ENCODE data around the gene CORO2A.
A peak's percentile ranks its signal among the peaks of the same experiment; 100 is the strongest.
"Not testable (repeated sequence)": the region's sequence is repeated elsewhere in the genome, so short reads cannot be mapped to it uniquely, and the experiment has no call there.

The CORO2A gene

GRCh38 chr9:98135558-98135934 is 56.9 kb downstream of the CORO2A start:
- no peak for DNase-seq

GRCh38 chr9:98134702-98135557 is 57.5 kb downstream of the CORO2A start:
- no peak for DNase-seq

- no peak for DNase-seq
Measured at GRCh38 chr9:98132806-98133631, 59.4 kb downstream of the CORO2A start.

- no peak for DNase-seq
Measured at GRCh38 chr9:98132158-98132557, 60.3 kb downstream of the CORO2A start.

- no peak for DNase-seq
Measured at GRCh38 chr9:98130576-98131228, 61.7 kb downstream of the CORO2A start.

GRCh38 chr9:98130060-98130459 is 62.4 kb downstream of the CORO2A start:
- DNase-seq, result not testable (repeated sequence)

GRCh38 chr9:98129451-98129881 is 63.0 kb downstream of the CORO2A start:
- peak; percentile 76 to 83 for DNase-seq

- DNase-seq, result no peak
Measured at GRCh38 chr9:98128316-98128715, 64.1 kb downstream of the CORO2A start.

- no peak for DNase-seq
Measured at GRCh38 chr9:98127226-98127625, 65.2 kb downstream of the CORO2A start.

- no peak for DNase-seq
Measured at GRCh38 chr9:98124637-98125426, 67.6 kb downstream of the CORO2A start.

- not testable (repeated sequence) for DNase-seq
Measured at GRCh38 chr9:98124091-98124490, 68.3 kb downstream of the CORO2A start.

- peak; percentile 30 to 40 for DNase-seq
Measured at GRCh38 chr9:98121058-98121457, 71.4 kb downstream of the CORO2A start.

GRCh38 chr9:98120476-98120875 is 72.0 kb downstream of the CORO2A start:
- DNase-seq, result no peak

- DNase-seq, result peak; percentile 48 to 52
Measured at GRCh38 chr9:98118640-98119601, 73.5 kb downstream of the CORO2A start, which contains the start of gene TRIM14. TRIM14 (minus strand) TSS chr9:98119222; CDS start chr9:98119188, 34 bp downstream.

- peak; percentile 66 to 67 for DNase-seq
Measured at GRCh38 chr9:98117984-98118639, 74.3 kb downstream of the CORO2A start.

GRCh38 chr9:98117097-98117496 is 75.3 kb downstream of the CORO2A start:
- DNase-seq, result not testable (repeated sequence)

- no peak for DNase-seq
Measured at GRCh38 chr9:98109052-98109451, 83.4 kb downstream of the CORO2A start.

- DNase-seq, result peak; percentile 7 to 20
Measured at GRCh38 chr9:98108531-98109031, 83.9 kb downstream of the CORO2A start.

- DNase-seq, result peak; percentile 47 to 55
Measured at GRCh38 chr9:98107926-98108325, 84.5 kb downstream of the CORO2A start.

GRCh38 chr9:98105006-98105405 is 87.4 kb downstream of the CORO2A start:
- DNase-seq, result no peak

Data from AML-193 (cell line).